HUDEP-2 (cell line): ENCODE results near the gene PEAK1.

Experiments used
- DNase-seq, 76 experiments: peaks; one replicate each; lab custom pipeline; 2025; ENCODE audit not compliant: unreplicated experiment in 76 of 76; lab: John Stamatoyannopoulos, UW

The PEAK1 gene

GRCh38 chr15:77251662-77252061 lies 168.2 kb downstream of the PEAK1 start:
- no peak for DNase-seq

- no peak for DNase-seq
Observed at GRCh38 chr15:77247116-77247515, 172.8 kb downstream of the PEAK1 start.

- DNase-seq = no peak
Observed at GRCh38 chr15:77243716-77244401, 176.0 kb downstream of the PEAK1 start.

GRCh38 chr15:77243135-77243534 lies 176.8 kb downstream of the PEAK1 start:
- no peak for DNase-seq

- DNase-seq = no peak
Observed at GRCh38 chr15:77239882-77240608, 179.9 kb downstream of the PEAK1 start.

GRCh38 chr15:77235566-77235965 lies 184.3 kb downstream of the PEAK1 start:
- no peak for DNase-seq

- peak in 10 of 76 experiments; percentile 1 to 24 (median 6) for DNase-seq
Observed at GRCh38 chr15:77228828-77229227, 191.1 kb downstream of the PEAK1 start.

GRCh38 chr15:77226652-77227051 lies 193.3 kb downstream of the PEAK1 start:
- DNase-seq = no peak

GRCh38 chr15:77225646-77226045 lies 194.3 kb downstream of the PEAK1 start:
- no peak for DNase-seq

- DNase-seq = no peak
Observed at GRCh38 chr15:77225088-77225487, 194.8 kb downstream of the PEAK1 start.

GRCh38 chr15:77224352-77224751 lies 195.6 kb downstream of the PEAK1 start:
- no peak for DNase-seq

- DNase-seq = no peak
Observed at GRCh38 chr15:77221708-77222107, 198.2 kb downstream of the PEAK1 start.

- no peak for DNase-seq
Observed at GRCh38 chr15:77221174-77221573, 198.7 kb downstream of the PEAK1 start.

GRCh38 chr15:77219841-77220240 lies 200.1 kb downstream of the PEAK1 start:
- no peak for DNase-seq

GRCh38 chr15:77209221-77209620 lies 210.7 kb downstream of the PEAK1 start:
- DNase-seq = no peak

- DNase-seq = no peak
Observed at GRCh38 chr15:77208241-77208640, 211.7 kb downstream of the PEAK1 start.

- DNase-seq = no peak
Observed at GRCh38 chr15:77201665-77202064, 218.2 kb downstream of the PEAK1 start.

- no peak for DNase-seq
Observed at GRCh38 chr15:77196381-77196780, 223.5 kb downstream of the PEAK1 start.

GRCh38 chr15:77195586-77195985 lies 224.3 kb downstream of the PEAK1 start:
- DNase-seq = no peak

GRCh38 chr15:77192451-77192850 lies 227.5 kb downstream of the PEAK1 start:
- DNase-seq = no peak

- DNase-seq = no peak
Observed at GRCh38 chr15:77191230-77191834, 228.6 kb downstream of the PEAK1 start.
